Suprapubic skin (tissue), 3 donors: ENCODE measurements around the gene MARK3.

Experiments
- POLR2A ChIP-seq, 2 donors: fragments of 450-650 bp; IDR thresholded peaks; one replicate each; pipeline ENCODE4 v1.6.1; 2017; ENCODE audit warnings: antibody characterized with exemption in 2 of 2, mild to moderate bottlenecking in 2 of 2, moderate library complexity in 2 of 2
- TF ChIP-seq, protein P1 (sequence below), 2 donors: fragments of 200-600 bp in 1 of 2; fragments of 450-650 bp in 1 of 2; sonication (generic) in 1 of 2; IDR thresholded peaks; one replicate each; pipeline ENCODE4 v1.5.1; 2016 to 2019; ENCODE audit warnings: antibody characterized with exemption in 2 of 2, mild to moderate bottlenecking in 1 of 2, moderate library complexity in 1 of 2

DNA sequence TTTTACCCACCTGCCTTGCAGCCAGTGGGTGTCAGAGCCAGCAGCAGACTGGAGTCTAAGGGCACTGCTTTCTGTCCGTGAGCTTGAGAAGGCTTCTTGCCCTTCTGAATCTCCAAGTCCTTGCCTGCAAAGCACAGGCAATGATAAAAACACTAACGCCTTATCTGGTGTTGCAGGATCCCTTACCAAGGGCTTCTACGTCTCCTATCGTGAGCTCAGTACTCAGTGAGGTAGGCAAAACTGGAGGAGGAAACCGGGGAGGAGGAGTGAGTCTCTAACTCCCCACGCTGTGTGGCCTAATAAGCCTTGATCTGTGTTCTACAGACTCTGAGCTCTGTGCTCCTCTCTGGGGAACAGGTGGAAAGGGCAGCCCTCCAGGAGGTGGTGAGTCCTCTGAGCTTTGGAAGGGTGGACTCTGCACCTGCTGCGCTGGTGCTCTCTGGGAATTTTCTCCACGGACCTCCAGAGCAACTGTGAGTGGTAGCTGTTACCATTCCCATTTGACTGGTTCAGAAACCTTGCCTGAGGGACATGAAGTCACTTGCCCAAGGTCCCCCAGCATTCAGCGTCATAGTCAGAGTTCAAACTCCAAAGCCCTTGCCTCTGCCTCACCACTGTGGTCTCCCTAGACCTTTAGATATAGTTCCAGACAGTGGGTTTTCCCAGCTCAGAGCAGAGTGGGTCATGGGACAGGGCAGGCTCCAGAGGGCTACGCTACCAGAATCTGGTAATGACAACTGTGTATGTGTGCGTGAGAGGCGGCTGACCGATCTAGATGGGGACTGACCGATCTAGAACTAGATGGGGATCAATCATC lies 7.0 kb upstream of the MARK3 start:
- TF ChIP-seq, protein P1, sequence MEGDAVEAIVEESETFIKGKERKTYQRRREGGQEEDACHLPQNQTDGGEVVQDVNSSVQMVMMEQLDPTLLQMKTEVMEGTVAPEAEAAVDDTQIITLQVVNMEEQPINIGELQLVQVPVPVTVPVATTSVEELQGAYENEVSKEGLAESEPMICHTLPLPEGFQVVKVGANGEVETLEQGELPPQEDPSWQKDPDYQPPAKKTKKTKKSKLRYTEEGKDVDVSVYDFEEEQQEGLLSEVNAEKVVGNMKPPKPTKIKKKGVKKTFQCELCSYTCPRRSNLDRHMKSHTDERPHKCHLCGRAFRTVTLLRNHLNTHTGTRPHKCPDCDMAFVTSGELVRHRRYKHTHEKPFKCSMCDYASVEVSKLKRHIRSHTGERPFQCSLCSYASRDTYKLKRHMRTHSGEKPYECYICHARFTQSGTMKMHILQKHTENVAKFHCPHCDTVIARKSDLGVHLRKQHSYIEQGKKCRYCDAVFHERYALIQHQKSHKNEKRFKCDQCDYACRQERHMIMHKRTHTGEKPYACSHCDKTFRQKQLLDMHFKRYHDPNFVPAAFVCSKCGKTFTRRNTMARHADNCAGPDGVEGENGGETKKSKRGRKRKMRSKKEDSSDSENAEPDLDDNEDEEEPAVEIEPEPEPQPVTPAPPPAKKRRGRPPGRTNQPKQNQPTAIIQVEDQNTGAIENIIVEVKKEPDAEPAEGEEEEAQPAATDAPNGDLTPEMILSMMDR (IDR thresholded peaks at IDR 0.05): no peak
- no peak for TF ChIP-seq POLR2A (IDR thresholded peaks at IDR 0.05)
